ENCODE results near the gene CDC42BPG.

The CDC42BPG gene

GRCh38 chr11:64859542-64860414 lies 15.3 kb upstream of the CDC42BPG start:
- DNase-seq (ENCODE audit: low read depth, low spot score), result no peak
- no peak overlapping the region for H3K4me3 ChIP-seq (ENCODE audit: low read depth, low read length)
- ChIA-PET CTCF (interaction anchor here (0.7 to 37.3 kb wide), 3 partner anchors 9 to 26 kb away, joined by 3 to 1375 read pairs (median 15); partner anchors contain the start of gene EHD1), POLR2A (no interaction called here)
- no peak for TF ChIP-seq CTCF (IDR thresholded peaks at IDR 0.05; ENCODE audit: insufficient read depth, low read length, missing control alignments)

- no peak overlapping the region for H3K4me3 ChIP-seq (ENCODE audit: low read depth, low read length)
- POLR2A ChIA-PET, result no interaction called here
- CTCF ChIA-PET, result interaction anchor here (2.4 to 37.3 kb wide), 2 partner anchors 12 to 27 kb away, joined by 15 to 1375 read pairs; partner anchors contain the start of gene EHD1
- no peak for DNase-seq (ENCODE audit: low read depth, low spot score)
- TF ChIP-seq CTCF (IDR thresholded peaks at IDR 0.05; ENCODE audit: insufficient read depth, low read length, missing control alignments), result no peak
Measured at GRCh38 chr11:64858467-64859263, 14.2 kb upstream of the CDC42BPG start.

- ChIA-PET CTCF (interaction anchor here (3.2 to 37.3 kb wide), 3 partner anchors 7 to 28 kb away, joined by 19 to 1375 read pairs (median 20); partner anchors contain the start of gene EHD1), POLR2A (interaction anchor here (1.2 to 1.4 kb wide), 2 partner anchors 11 to 21 kb away, joined by 4 read pairs; partner anchors contain the start of gene EHD1)
- no peak for DNase-seq (ENCODE audit: low read depth, low spot score)
- H3K4me3 ChIP-seq (ENCODE audit: low read depth, low read length), result no peak overlapping the region
- no peak for TF ChIP-seq CTCF (IDR thresholded peaks at IDR 0.05; ENCODE audit: insufficient read depth, low read length, missing control alignments)
Measured at GRCh38 chr11:64857485-64857884, 13.0 kb upstream of the CDC42BPG start.

GRCh38 chr11:64856382-64857227 lies 12.2 kb upstream of the CDC42BPG start:
- TF ChIP-seq CTCF (IDR thresholded peaks at IDR 0.05; ENCODE audit: insufficient read depth, low read length, missing control alignments), result peak; percentile 4
- no peak for DNase-seq (ENCODE audit: low read depth, low spot score)
- ChIA-PET POLR2A (interaction anchor here (0.8 to 3.7 kb wide), 4 partner anchors 8 to 22 kb away, joined by 3 to 38 read pairs (median 4); partner anchors contain the start of gene EHD1), CTCF (interaction anchor here (1.2 to 37.3 kb wide), 5 partner anchors 8 to 156 kb away, joined by 4 to 1375 read pairs (median 20); partner anchors contain the start of gene EHD1)
- no peak overlapping the region for H3K4me3 ChIP-seq (ENCODE audit: low read depth, low read length)

GRCh38 chr11:64855596-64856304 lies 11.3 kb upstream of the CDC42BPG start:
- H3K4me3 ChIP-seq (ENCODE audit: low read depth, low read length), result no peak overlapping the region
- TF ChIP-seq CTCF (IDR thresholded peaks at IDR 0.05; ENCODE audit: insufficient read depth, low read length, missing control alignments), result no peak
- CTCF ChIA-PET, result interaction anchor here (1.2 to 37.3 kb wide), 5 partner anchors 8 to 157 kb away, joined by 4 to 1375 read pairs (median 20); partner anchors contain the start of gene EHD1
- no peak for DNase-seq (ENCODE audit: low read depth, low spot score)
- POLR2A ChIA-PET, result interaction anchor here (1.6 to 3.7 kb wide), 4 partner anchors 9 to 23 kb away, joined by 16 to 38 read pairs (median 20); partner anchors contain the start of gene EHD1
